Activated CD4-positive, alpha-beta T cell treated with anti-CD3 and anti-CD28 coated beads for 4 hours (primary cell): ENCODE measurements around the gene TMEM196.
"Not testable (repeated sequence)": the region's sequence is repeated elsewhere in the genome, so short reads cannot be mapped to it uniquely, and the experiment has no call there.

Experiments
- DNase-seq, 2 donors: peaks; one replicate each; pipeline ENCODE4 v3.0.0-alpha.2; 2020

Gene TMEM196

GRCh38 chr7:19705663-19706062 lies 67.8 kb downstream of the TMEM196 start:
- no peak for DNase-seq

- no peak for DNase-seq
These were observed 71.9 kb downstream of the TMEM196 start for GRCh38 chr7:19701471-19701870.

- no peak for DNase-seq
These were observed 72.5 kb downstream of the TMEM196 start for GRCh38 chr7:19700936-19701335.

GRCh38 chr7:19698331-19698730 lies 75.1 kb downstream of the TMEM196 start:
- no peak for DNase-seq

GRCh38 chr7:19696926-19697325 lies 76.5 kb downstream of the TMEM196 start:
- no peak for DNase-seq

GRCh38 chr7:19692111-19692828 lies 81.1 kb downstream of the TMEM196 start:
- no peak for DNase-seq

GRCh38 chr7:19690736-19691135 lies 82.7 kb downstream of the TMEM196 start:
- no peak for DNase-seq

GRCh38 chr7:19689130-19689529 lies 84.3 kb downstream of the TMEM196 start:
- not testable (repeated sequence) for DNase-seq

GRCh38 chr7:19681596-19681995 lies 91.8 kb downstream of the TMEM196 start:
- no peak for DNase-seq

GRCh38 chr7:19677180-19677579 lies 96.2 kb downstream of the TMEM196 start:
- DNase-seq: no peak

- DNase-seq: no peak
These were observed 97.6 kb downstream of the TMEM196 start for GRCh38 chr7:19675816-19676215.

GRCh38 chr7:19674266-19674960 lies 99.0 kb downstream of the TMEM196 start:
- DNase-seq: no peak

GRCh38 chr7:19670806-19671205 lies 102.6 kb downstream of the TMEM196 start:
- DNase-seq: no peak
